GM23338 (cell line): ENCODE data around the gene NDUFA13. TPM values are rescaled to one million over a fixed set of nuclear protein-coding genes. Genes with fewer than 3 reads are reported as not detected.

Experiments
- ATAC-seq: fragments of 200-7000 bp; cut with Tn5 transposase; 3 replicates; pipeline ENCODE4 v1.9.1; 2020
- DNase-seq: peaks from one replicate; pipeline ENCODE4 v3.0.0-alpha.2; 2015; ENCODE audit warnings: low spot score
- H2AFZ ChIP-seq: fragments of 200-600 bp; sonication (generic); 2 replicates; pipeline ENCODE4 v1.8.0; 2016; ENCODE audit warnings: antibody characterized with exemption, mild to moderate bottlenecking, moderate library complexity
- H3F3A ChIP-seq: fragments of 200-600 bp; sonication (generic); replicated peaks from 2 replicates; pipeline ENCODE4 v1.8.0; 2017; ENCODE audit warnings: antibody characterized with exemption, mixed run types, low read depth
- H3K27ac ChIP-seq: fragments of 200-600 bp; sonication (generic); 2 replicates; pipeline ENCODE4 v1.6.1; 2016; ENCODE audit warnings: low read depth
- H3K27me3 ChIP-seq: fragments of 200-600 bp; sonication (generic); 2 replicates; pipeline ENCODE4 v1.8.0; 2016; ENCODE audit warnings: mild to moderate bottlenecking, mixed run types, moderate library complexity; ENCODE audit not compliant: insufficient read depth
- H3K36me3 ChIP-seq: fragments of 200-600 bp; sonication (generic); 2 replicates; pipeline ENCODE4 v1.8.0; 2016; ENCODE audit warnings: mild to moderate bottlenecking; ENCODE audit not compliant: insufficient read depth
- H3K4me1 ChIP-seq: fragments of 200-600 bp; sonication (generic); 2 replicates; pipeline ENCODE4 v1.8.0; 2016; ENCODE audit warnings: mild to moderate bottlenecking, moderate library complexity; ENCODE audit not compliant: insufficient read depth
- H3K4me2 ChIP-seq: fragments of 200-600 bp; sonication (generic); 2 replicates; pipeline ENCODE4 v1.7.1; 2017; ENCODE audit warnings: mixed run types
- H3K4me3 ChIP-seq: fragments of 200-600 bp; sonication (generic); 2 replicates; pipeline ENCODE4 v1.6.1; 2016; ENCODE audit warnings: mixed run types
- H3K79me2 ChIP-seq: fragments of 200-600 bp; sonication (generic); replicated peaks from 2 replicates; pipeline ENCODE4 v1.8.0; 2017; ENCODE audit warnings: mild to moderate bottlenecking; ENCODE audit not compliant: insufficient read depth
- H3K9me2 ChIP-seq: fragments of 200-600 bp; sonication (generic); 2 replicates; pipeline ENCODE4 v1.8.0; 2017; ENCODE audit not compliant: insufficient read depth
- H4K20me1 ChIP-seq: fragments of 200-600 bp; sonication (generic); replicated peaks from 2 replicates; pipeline ENCODE4 v1.8.0; 2017; ENCODE audit warnings: mild to moderate bottlenecking; ENCODE audit not compliant: insufficient read depth
- H3K27ac Mint-ChIP-seq: 2 replicates; pipeline ENCODE4 v1.8.0; 2020; ENCODE audit warnings: inconsistent platforms, mild to moderate bottlenecking, moderate library complexity, mixed read lengths
- H3K27me3 Mint-ChIP-seq: 3 replicates; pipeline ENCODE4 v1.8.0; 2022; ENCODE audit warnings: low read depth, mild to moderate bottlenecking, moderate library complexity, mixed read lengths, inconsistent platforms; ENCODE audit not compliant: insufficient read depth, poor library complexity
- H3K36me3 Mint-ChIP-seq: 3 replicates; pipeline ENCODE4 v1.8.0; 2021; ENCODE audit warnings: low read depth, mild to moderate bottlenecking, inconsistent platforms, moderate library complexity, mixed read lengths
- H3K4me1 Mint-ChIP-seq: 3 replicates; pipeline ENCODE4 v1.8.0; 2020; ENCODE audit warnings: mild to moderate bottlenecking, inconsistent platforms, mixed read lengths
- H3K4me3 Mint-ChIP-seq: 3 replicates; pipeline ENCODE4 v1.8.0; 2021; ENCODE audit warnings: moderate library complexity, mild to moderate bottlenecking, inconsistent platforms, mixed read lengths
- H3K9me3 Mint-ChIP-seq: 3 replicates; pipeline ENCODE4 v1.8.0; 2020; ENCODE audit warnings: moderate library complexity, mild to moderate bottlenecking, inconsistent platforms, mixed read lengths
- CREB1 ChIP-seq: fragments of 250-450 bp; sonication (Bioruptor Pico); IDR thresholded peaks from 2 replicates; pipeline ENCODE4 v1.5.0; 2020; ENCODE audit warnings: low read depth, mild to moderate bottlenecking, moderate library complexity
- CTCF ChIP-seq, 2 experiments: fragments of 200-600 bp in 1 of 2; sonication (generic) in 1 of 2; conservative IDR thresholded peaks; 2 replicates each; pipeline versions ENCODE4 v1.5.1 to v1.6.1; 2016 to 2017; ENCODE audit warnings: antibody characterized with exemption in 2 of 2, low read depth in 2 of 2, mild to moderate bottlenecking in 2 of 2, moderate library complexity in 1 of 2
- EZH2 ChIP-seq: fragments of 200-600 bp; sonication (generic); IDR thresholded peaks from one replicate; pipeline ENCODE4 v1.8.0; 2017; ENCODE audit warnings: antibody characterized with exemption, mild to moderate bottlenecking, low read depth; ENCODE audit not compliant: unreplicated experiment
- EZH2phosphoT487 ChIP-seq: fragments of 200-600 bp; sonication (generic); IDR thresholded peaks from one replicate; pipeline ENCODE4 v1.8.1; 2018; ENCODE audit warnings: antibody characterized with exemption; ENCODE audit not compliant: unreplicated experiment
- POLR2AphosphoS5 ChIP-seq: IDR thresholded peaks from 2 replicates; pipeline ENCODE4 v1.6.1; 2016; ENCODE audit warnings: antibody characterized with exemption, low read depth
- STAT1 ChIP-seq: IDR thresholded peaks from one replicate; pipeline ENCODE4 v1.6.1; 2016; ENCODE audit warnings: antibody characterized with exemption; ENCODE audit not compliant: unreplicated experiment
- ZNF114 ChIP-seq: fragments of 250-450 bp; sonication (Bioruptor Pico); IDR thresholded peaks from 2 replicates; pipeline ENCODE4 v1.5.0; 2020; ENCODE audit warnings: mild to moderate bottlenecking, moderate library complexity
- ZNF331 ChIP-seq: fragments of 250-450 bp; sonication (Bioruptor Pico); IDR thresholded peaks from 2 replicates; pipeline ENCODE4 v1.5.0; 2020; ENCODE audit warnings: low read depth, mild to moderate bottlenecking, moderate library complexity
- ZNF462 ChIP-seq: fragments of 250-450 bp; sonication (Bioruptor Pico); IDR thresholded peaks from 2 replicates; pipeline ENCODE4 v1.5.0; 2020; ENCODE audit warnings: mild to moderate bottlenecking, moderate library complexity
- polyA plus RNA-seq: library from polyadenylated mRNA; unstranded; fragments of >200 nt; fragmentation: Nextera tagmentation; extraction: Ambion mirVana; gene quantifications from 2 replicates; pipeline ENCODE4 v1.2.1, GENCODE V29; 2016
- total RNA-seq: library from RNA; depleted of rRNA; stranded (reverse); fragments of >200 nt; shearing (Covaris generic); gene quantifications from 2 replicates; pipeline ENCODE4 v1.2.3, GENCODE V29; 2014
- TF ChIP-seq, protein P1 (sequence below): IDR thresholded peaks from one replicate; pipeline ENCODE4 v1.6.1; 2018; ENCODE audit warnings: antibody characterized with exemption; ENCODE audit not compliant: unreplicated experiment
- TF ChIP-seq, protein P2 (sequence below): IDR thresholded peaks from 2 replicates; pipeline ENCODE4 v1.6.1; 2016; ENCODE audit warnings: antibody characterized with exemption

The NDUFA13 gene
- total and polyA plus RNA-seq, 2 experiments from 2014 or later = 143 to 598 TPM

GRCh38 chr19:19549804-19550464 is 33.9 kb downstream of the NDUFA13 start (continued):
- TF ChIP-seq STAT1 = no peak
- TF ChIP-seq EZH2phosphoT487 = no peak
- TF ChIP-seq EZH2 = no peak
- TF ChIP-seq ZNF114 (CRISPR knock-in tag) = no peak
- no peak for TF ChIP-seq CTCF (conservative IDR thresholded peaks at IDR 0.05; ENCODE audit: low read depth in 2 of 2)
- TF ChIP-seq, protein P1, sequence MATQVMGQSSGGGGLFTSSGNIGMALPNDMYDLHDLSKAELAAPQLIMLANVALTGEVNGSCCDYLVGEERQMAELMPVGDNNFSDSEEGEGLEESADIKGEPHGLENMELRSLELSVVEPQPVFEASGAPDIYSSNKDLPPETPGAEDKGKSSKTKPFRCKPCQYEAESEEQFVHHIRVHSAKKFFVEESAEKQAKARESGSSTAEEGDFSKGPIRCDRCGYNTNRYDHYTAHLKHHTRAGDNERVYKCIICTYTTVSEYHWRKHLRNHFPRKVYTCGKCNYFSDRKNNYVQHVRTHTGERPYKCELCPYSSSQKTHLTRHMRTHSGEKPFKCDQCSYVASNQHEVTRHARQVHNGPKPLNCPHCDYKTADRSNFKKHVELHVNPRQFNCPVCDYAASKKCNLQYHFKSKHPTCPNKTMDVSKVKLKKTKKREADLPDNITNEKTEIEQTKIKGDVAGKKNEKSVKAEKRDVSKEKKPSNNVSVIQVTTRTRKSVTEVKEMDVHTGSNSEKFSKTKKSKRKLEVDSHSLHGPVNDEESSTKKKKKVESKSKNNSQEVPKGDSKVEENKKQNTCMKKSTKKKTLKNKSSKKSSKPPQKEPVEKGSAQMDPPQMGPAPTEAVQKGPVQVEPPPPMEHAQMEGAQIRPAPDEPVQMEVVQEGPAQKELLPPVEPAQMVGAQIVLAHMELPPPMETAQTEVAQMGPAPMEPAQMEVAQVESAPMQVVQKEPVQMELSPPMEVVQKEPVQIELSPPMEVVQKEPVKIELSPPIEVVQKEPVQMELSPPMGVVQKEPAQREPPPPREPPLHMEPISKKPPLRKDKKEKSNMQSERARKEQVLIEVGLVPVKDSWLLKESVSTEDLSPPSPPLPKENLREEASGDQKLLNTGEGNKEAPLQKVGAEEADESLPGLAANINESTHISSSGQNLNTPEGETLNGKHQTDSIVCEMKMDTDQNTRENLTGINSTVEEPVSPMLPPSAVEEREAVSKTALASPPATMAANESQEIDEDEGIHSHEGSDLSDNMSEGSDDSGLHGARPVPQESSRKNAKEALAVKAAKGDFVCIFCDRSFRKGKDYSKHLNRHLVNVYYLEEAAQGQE = no peak
- TF ChIP-seq ZNF331 (CRISPR knock-in tag) = no peak
- no peak for TF ChIP-seq CREB1 (CRISPR knock-in tag)

DNA sequence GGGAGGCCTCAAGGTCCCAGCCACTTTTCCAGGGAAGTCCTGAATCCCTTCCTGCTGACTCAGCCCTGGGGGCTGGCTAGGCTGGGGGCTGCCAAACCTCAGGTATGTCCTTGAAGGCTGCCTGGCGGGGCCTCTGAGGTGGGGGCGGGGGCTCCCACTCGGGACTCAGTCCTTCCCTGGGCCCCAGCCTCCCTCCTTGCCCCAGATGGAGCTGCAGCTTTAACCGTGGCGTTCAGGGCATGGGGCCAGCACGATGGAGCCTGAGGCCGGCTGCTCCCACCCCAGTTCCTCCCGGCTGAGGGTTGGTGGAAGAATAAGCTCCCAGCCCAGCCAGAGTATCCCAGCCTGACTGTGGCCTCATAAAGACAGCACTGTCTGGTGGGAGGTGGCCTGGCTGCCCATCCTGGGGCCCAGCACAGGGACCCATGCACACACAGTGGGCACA is 34.5 kb downstream of the NDUFA13 start:
- Mint-ChIP-seq H3K4me3 (no peak overlapping the region), H3K27ac (no peak overlapping the region), H3K4me1 (peaks cover 6% of the 10 kb centered on the region; the same call in 1 of the 3 replicates), H3K36me3 (no peaks in the 10 kb centered on the region; the same call in 2 of the 3 replicates), H3K27me3 (peaks cover 11% of the 10 kb centered on the region), H3K9me3 (no peaks in the 10 kb centered on the region; the same call in 1 of the 3 replicates)
- no peak overlapping the region for H3K27ac ChIP-seq
- no peaks in the 10 kb centered on the region for H3K9me2 ChIP-seq
- H3K4me2 ChIP-seq = no peak overlapping the region
- H4K20me1 ChIP-seq = no peaks in the 10 kb centered on the region
- DNase-seq (no peak), ATAC-seq (no peak)
- H3K27me3 ChIP-seq = no peaks in the 10 kb centered on the region
- H3K79me2 ChIP-seq = no peaks in the 10 kb centered on the region
- no peak overlapping the region for H3K4me3 ChIP-seq
- H2AFZ ChIP-seq = no peak overlapping the region
- TF ChIP-seq POLR2AphosphoS5 (no peak), EZH2phosphoT487 (no peak), ZNF114 (CRISPR knock-in tag) (no peak), ZNF462 (CRISPR knock-in tag) (no peak), CREB1 (CRISPR knock-in tag) (no peak), EZH2 (no peak), ZNF331 (CRISPR knock-in tag) (no peak)
- TF ChIP-seq, protein P2, sequence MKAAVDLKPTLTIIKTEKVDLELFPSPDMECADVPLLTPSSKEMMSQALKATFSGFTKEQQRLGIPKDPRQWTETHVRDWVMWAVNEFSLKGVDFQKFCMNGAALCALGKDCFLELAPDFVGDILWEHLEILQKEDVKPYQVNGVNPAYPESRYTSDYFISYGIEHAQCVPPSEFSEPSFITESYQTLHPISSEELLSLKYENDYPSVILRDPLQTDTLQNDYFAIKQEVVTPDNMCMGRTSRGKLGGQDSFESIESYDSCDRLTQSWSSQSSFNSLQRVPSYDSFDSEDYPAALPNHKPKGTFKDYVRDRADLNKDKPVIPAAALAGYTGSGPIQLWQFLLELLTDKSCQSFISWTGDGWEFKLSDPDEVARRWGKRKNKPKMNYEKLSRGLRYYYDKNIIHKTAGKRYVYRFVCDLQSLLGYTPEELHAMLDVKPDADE = no peak
- no peaks in the 10 kb centered on the region for H3K4me1 ChIP-seq
- peaks cover 7% of the 10 kb centered on the region; the same call in 1 of the 2 replicates for H3F3A ChIP-seq
- no peaks in the 10 kb centered on the region for H3K36me3 ChIP-seq
